Bronchial epithelial cell (primary cell): ENCODE results near the gene HSDL2. TPM values are rescaled to one million over a fixed set of nuclear protein-coding genes. Genes with fewer than 3 reads are reported as not detected.
A peak's percentile ranks its signal among the peaks of the same experiment; 100 is the strongest.

Experiments used
- DNase-seq: peaks from one replicate; pipeline ENCODE4 v3.0.0-alpha.2; 2010; ENCODE audit warnings: low read depth
- FAIRE-seq: peaks from 2 replicates; lab custom pipeline; 2011; peaks lifted over from hg19 to GRCh38; lab: Jason Lieb, UNC
- H3K27me3 ChIP-seq: 2 replicates; pipeline ENCODE4 v1.5.1; 2011; ENCODE audit warnings: low read length; ENCODE audit not compliant: control insufficient read depth, insufficient read depth
- H3K36me3 ChIP-seq: 2 replicates; pipeline ENCODE4 v1.5.1; 2011; ENCODE audit warnings: low read length; ENCODE audit not compliant: control insufficient read depth, insufficient read depth
- H3K4me3 ChIP-seq: 2 replicates; pipeline ENCODE4 v1.5.1; 2011; ENCODE audit warnings: mild to moderate bottlenecking, low read depth, low read length, control low read depth
- total RNA-seq: library from RNA; depleted of rRNA; stranded (reverse); fragments of >200 nt; gene quantifications from 2 replicates; pipeline ENCODE4 v1.2.1, GENCODE V29; 2014
- TF ChIP-seq, protein P1 (sequence below): IDR thresholded peaks from 2 replicates; pipeline ENCODE4 v1.5.1; 2011; ENCODE audit warnings: mild to moderate bottlenecking, moderate library complexity, low read length, control low read depth, inconsistent platforms; ENCODE audit not compliant: insufficient read depth, severe bottlenecking

Gene HSDL2
- 21.9 and 31.9 TPM in 2 replicates for total RNA-seq

DNA sequence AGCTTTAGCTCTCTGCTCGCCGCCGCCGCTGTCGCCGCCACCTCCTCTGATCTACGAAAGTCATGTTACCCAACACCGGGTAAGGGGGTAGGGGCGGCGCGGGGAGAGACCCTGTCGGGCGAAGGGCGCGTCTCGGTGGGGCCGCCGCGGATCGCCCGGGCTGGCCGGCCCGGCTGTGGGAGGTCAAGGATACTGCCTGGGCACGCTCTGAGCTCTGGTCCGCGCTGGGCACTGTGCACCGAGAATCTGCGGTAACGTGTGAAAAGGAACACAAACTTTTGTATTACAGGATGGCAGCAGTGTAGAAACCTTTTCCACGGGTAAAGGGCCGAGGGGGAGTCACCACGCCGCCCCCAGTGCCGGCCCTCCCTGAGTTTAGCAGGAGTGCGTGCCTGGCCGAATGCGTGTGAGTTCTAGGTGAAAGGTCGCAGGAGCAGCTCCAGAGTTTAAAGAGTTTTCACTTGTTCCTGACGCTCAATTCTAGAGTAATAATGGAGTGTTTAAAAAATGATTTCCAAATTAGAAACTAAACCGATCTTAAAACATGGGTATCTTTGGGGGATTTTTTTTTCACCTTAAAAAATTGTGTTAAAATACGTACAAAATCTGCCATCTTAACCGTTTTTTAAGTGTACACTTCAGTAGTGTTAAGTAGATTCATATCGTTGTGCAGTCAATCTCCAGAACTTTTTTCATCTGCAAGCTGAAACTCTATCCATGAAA lies at the start of gene HSDL2:
Gene HSDL2 (plus strand): TSS at position 7 of the 723 bp plus-strand sequence. CDS start 56 bp downstream, at position 63.
- Histone ChIP-seq H3K36me3 (no peaks in the 10 kb centered on the region), H3K27me3 (no peaks in the 10 kb centered on the region), H3K4me3 (peak within 1 kb of the TSS; percentile 84)
- TF ChIP-seq, protein P1, sequence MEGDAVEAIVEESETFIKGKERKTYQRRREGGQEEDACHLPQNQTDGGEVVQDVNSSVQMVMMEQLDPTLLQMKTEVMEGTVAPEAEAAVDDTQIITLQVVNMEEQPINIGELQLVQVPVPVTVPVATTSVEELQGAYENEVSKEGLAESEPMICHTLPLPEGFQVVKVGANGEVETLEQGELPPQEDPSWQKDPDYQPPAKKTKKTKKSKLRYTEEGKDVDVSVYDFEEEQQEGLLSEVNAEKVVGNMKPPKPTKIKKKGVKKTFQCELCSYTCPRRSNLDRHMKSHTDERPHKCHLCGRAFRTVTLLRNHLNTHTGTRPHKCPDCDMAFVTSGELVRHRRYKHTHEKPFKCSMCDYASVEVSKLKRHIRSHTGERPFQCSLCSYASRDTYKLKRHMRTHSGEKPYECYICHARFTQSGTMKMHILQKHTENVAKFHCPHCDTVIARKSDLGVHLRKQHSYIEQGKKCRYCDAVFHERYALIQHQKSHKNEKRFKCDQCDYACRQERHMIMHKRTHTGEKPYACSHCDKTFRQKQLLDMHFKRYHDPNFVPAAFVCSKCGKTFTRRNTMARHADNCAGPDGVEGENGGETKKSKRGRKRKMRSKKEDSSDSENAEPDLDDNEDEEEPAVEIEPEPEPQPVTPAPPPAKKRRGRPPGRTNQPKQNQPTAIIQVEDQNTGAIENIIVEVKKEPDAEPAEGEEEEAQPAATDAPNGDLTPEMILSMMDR = no peak
- FAIRE-seq (no peak), DNase-seq (peak; percentile 25)

DNA sequence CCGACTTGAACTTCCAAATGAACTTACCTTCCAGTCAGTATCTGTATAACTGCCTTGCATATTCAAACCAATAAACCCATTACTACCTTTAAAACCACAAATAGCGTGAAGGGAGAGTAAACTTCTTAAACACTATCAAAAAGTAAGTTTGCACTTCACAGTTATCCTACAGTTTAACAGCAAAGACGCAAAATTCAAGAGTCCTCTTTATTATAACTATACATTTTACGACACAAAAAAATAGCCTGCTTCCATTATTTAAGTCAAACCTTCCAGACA lies 48.3 kb upstream of the HSDL2 start:
- TF ChIP-seq, protein P1 = no peak
- DNase-seq (peak; percentile 36), FAIRE-seq (no peak)
- H3K27me3 ChIP-seq = no peaks in the 10 kb centered on the region
- H3K36me3 ChIP-seq = no peaks in the 10 kb centered on the region
- H3K4me3 ChIP-seq = peak overlapping the region; percentile 87

DNA sequence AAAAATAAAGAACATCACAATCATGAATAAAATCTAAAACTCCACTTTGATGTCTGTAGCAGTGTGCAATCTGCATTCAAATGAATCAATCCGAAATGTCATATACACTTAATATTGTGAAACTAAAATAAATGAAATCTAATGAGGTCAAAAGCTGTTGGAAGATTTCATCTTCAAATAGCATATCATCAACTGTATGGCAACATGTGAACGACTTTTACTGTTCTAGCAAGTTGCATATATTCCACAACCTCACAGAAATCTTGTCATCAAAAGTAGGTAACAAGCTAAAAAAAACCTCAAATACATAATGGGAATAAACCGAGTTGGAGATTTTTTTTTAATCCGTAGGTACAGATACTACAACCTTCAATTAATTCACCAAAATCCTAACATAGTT lies 47.7 kb upstream of the HSDL2 start:
- no peaks in the 10 kb centered on the region for H3K36me3 ChIP-seq
- no peaks in the 10 kb centered on the region for H3K27me3 ChIP-seq
- TF ChIP-seq, protein P1 = no peak
- FAIRE-seq = no peak
- H3K4me3 ChIP-seq = peak overlapping the region; percentile 87
- DNase-seq = no peak

DNA sequence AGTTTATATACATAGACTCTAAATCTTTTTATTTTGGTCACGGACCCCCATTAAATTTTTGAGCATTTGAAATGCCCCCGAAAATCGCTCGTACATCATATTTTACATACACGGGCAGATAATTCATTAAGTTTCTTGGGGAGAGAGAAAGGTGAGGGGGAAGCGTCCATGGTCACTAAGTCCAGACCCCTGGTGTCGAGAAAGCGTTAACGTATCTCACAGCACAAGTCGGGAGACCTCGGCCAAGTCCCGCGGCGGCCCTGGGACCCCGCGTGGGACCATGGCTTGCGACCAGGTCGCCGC lies 47.3 kb upstream of the HSDL2 start:
- Histone ChIP-seq H3K4me3 (peak overlapping the region; percentile 87), H3K36me3 (no peaks in the 10 kb centered on the region), H3K27me3 (no peaks in the 10 kb centered on the region)
- TF ChIP-seq, protein P1 = no peak
- DNase-seq (no peak), FAIRE-seq (no peak)

DNA sequence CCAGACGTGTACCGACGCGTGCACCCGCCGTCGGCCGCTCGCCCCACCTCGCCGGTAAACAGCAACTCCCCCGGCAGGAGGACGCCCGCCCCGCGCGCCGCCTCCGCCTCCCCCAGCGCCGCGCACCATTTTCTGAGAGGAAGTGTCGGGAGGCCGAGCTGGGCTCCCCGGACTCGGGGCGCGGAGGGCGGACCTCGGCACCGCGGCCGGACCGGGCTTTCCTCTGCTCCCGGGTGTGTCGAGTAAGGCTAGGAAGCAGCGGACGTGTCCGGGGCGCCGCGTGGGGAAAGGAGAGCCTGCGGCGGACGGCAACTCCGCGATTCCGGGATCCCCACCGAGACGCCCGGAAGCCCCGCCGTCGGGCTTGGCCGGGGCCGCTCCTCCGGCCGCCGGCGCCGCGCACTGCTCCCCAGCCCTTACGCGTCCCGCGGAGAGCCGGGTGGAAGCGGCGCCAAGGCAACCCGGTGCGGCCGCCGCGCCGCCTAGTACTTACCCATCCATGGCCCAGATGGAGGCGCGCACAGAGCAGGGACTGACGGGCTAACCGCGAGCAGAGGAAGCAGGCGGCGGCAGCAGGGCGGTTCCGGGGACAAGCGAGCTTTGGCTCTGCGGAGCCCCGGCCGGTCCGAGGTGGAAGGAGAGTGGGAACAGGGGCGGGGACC lies 46.8 kb upstream of the HSDL2 start, which contains the start of gene PTBP3:
Gene PTBP3 (minus strand): TSS at position 643 of the 662 bp plus-strand sequence. CDS start 35,754 bp downstream, outside the sequence.
- DNase-seq = peak; percentile 49
- TF ChIP-seq, protein P1 = no peak
- no peak for FAIRE-seq
- no peaks in the 10 kb centered on the region for H3K27me3 ChIP-seq
- H3K36me3 ChIP-seq = no peaks in the 10 kb centered on the region
- H3K4me3 ChIP-seq = peak within 1 kb of the TSS; percentile 87
